Tibial nerve (tissue), 4 donors: ENCODE results near the gene NKTR. TPM values are rescaled to one million over a fixed set of nuclear protein-coding genes. Genes with fewer than 3 reads are reported as not detected.

Experiments used
- DNase-seq, 2 donors: peaks; one replicate each; pipeline ENCODE4 v3.0.0-alpha.2; 2019; ENCODE audit warnings: low spot score in 2 of 2
- H3K27ac ChIP-seq, 4 donors: fragments of 200-600 bp; sonication (generic) in 3 of 4; one replicate each; pipeline ENCODE4 v1.5.1; 2017 to 2019; ENCODE audit warnings: mild to moderate bottlenecking in 1 of 4
- H3K27me3 ChIP-seq, 2 donors: fragments of 200-600 bp; sonication (generic) in 1 of 2; one replicate each; pipeline versions ENCODE4 v1.5.1 to v1.6.0; 2017 to 2019
- H3K36me3 ChIP-seq, 3 donors: fragments of 200-600 bp; sonication (generic); one replicate each; pipeline ENCODE4 v1.5.1; 2018 to 2019
- H3K4me1 ChIP-seq, 4 donors: fragments of 200-600 bp; sonication (generic) in 3 of 4; one replicate each; pipeline ENCODE4 v1.5.1; 2017 to 2019
- H3K4me3 ChIP-seq, 4 donors: fragments of 200-600 bp; sonication (generic) in 3 of 4; one replicate each; pipeline ENCODE4 v1.5.1; 2017 to 2019; ENCODE audit warnings: mild to moderate bottlenecking in 1 of 4, moderate library complexity in 1 of 4
- H3K9me3 ChIP-seq, 4 donors: fragments of 200-600 bp; sonication (generic) in 3 of 4; one replicate each; pipeline ENCODE4 v1.5.1; 2017 to 2019
- EP300 ChIP-seq, 2 donors: sonication (generic); formaldehyde crosslinking; IDR thresholded peaks; one replicate each; pipeline ENCODE4 v1.6.1; 2017; ENCODE audit warnings: antibody characterized with exemption in 2 of 2, mild to moderate bottlenecking in 1 of 2
- POLR2A ChIP-seq, 2 donors: fragments of 450-650 bp; IDR thresholded peaks; one replicate each; pipeline ENCODE4 v1.6.1; 2017; ENCODE audit warnings: antibody characterized with exemption in 2 of 2, mild to moderate bottlenecking in 2 of 2, moderate library complexity in 2 of 2
- WGBS, 2 donors: methylation state at CpG; one replicate each; pipeline ENCODE4 v1.1.5; 2018; 5-methylcytosine and 5-hydroxymethylcytosine counted together
- total RNA-seq, 4 donors: library from RNA; depleted of rRNA; stranded (reverse); fragments of >200 nt; gene quantifications; one replicate each; pipeline ENCODE4 v1.1.0, GENCODE V29; 2016
- TF ChIP-seq, protein P1 (sequence below), 5 experiments: fragments of 200-600 bp in 3 of 5; fragments of 450-650 bp in 2 of 5; sonication (generic) in 3 of 5; IDR thresholded peaks; one replicate each; pipeline ENCODE4 v1.5.1; 2016 to 2019; ENCODE audit warnings: antibody characterized with exemption in 5 of 5, mild to moderate bottlenecking in 3 of 5, moderate library complexity in 2 of 5

Gene NKTR
- total RNA-seq, 4 donors from 2014 or later: 122 to 175 (median 146) TPM

DNA sequence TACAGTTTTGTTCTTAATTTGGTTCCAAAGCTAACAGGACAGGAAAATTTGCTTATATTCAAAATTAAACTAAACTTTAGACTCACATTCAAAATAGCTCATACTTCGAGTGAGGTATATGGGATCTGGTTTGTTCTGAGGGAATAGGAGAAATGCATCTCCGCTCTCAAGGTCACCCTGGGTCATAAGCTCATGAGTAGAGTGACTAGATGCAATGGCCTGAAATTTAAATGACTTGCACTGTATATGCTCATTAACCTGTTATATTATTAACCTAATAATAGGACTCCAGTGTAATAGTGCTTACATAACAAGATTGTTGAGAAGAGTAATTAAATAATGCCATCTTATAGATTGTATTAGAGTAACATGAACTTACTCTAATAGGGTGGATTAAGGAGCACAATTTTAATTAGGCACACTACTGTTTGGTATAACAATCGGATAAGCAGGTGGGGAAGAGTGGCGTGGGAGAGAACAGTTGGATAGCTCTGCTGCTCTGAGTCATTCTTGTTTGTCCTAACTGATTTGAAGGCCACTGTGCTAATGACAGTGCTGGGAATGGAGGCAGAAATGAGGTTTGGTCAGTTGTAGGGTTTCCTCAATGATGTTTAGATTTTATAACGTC, 5.2 kb downstream of the NKTR start:
- no peak for DNase-seq
- Histone ChIP-seq H3K36me3 (peaks cover 0 to 37% (median 0%) of the 10 kb centered on the region in 3 donors), H3K27me3 (no peaks in the 10 kb centered on the region), H3K27ac (peak overlapping the region in 2 of 4 donors; percentile 21 to 50), H3K9me3 (no peaks in the 10 kb centered on the region), H3K4me1 (peaks cover 3 to 56% (median 28%) of the 10 kb centered on the region in 4 donors), H3K4me3 (no peak overlapping the region)
- TF ChIP-seq POLR2A (IDR thresholded peaks at IDR 0.05): no peak
- TF ChIP-seq EP300 (IDR thresholded peaks at IDR 0.05): no peak
- TF ChIP-seq, protein P1, sequence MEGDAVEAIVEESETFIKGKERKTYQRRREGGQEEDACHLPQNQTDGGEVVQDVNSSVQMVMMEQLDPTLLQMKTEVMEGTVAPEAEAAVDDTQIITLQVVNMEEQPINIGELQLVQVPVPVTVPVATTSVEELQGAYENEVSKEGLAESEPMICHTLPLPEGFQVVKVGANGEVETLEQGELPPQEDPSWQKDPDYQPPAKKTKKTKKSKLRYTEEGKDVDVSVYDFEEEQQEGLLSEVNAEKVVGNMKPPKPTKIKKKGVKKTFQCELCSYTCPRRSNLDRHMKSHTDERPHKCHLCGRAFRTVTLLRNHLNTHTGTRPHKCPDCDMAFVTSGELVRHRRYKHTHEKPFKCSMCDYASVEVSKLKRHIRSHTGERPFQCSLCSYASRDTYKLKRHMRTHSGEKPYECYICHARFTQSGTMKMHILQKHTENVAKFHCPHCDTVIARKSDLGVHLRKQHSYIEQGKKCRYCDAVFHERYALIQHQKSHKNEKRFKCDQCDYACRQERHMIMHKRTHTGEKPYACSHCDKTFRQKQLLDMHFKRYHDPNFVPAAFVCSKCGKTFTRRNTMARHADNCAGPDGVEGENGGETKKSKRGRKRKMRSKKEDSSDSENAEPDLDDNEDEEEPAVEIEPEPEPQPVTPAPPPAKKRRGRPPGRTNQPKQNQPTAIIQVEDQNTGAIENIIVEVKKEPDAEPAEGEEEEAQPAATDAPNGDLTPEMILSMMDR (IDR thresholded peaks at IDR 0.05): no peak
- WGBS, 2 donors: 60 to 77% methylated on average over 5 of the region's 5 CpGs

DNA sequence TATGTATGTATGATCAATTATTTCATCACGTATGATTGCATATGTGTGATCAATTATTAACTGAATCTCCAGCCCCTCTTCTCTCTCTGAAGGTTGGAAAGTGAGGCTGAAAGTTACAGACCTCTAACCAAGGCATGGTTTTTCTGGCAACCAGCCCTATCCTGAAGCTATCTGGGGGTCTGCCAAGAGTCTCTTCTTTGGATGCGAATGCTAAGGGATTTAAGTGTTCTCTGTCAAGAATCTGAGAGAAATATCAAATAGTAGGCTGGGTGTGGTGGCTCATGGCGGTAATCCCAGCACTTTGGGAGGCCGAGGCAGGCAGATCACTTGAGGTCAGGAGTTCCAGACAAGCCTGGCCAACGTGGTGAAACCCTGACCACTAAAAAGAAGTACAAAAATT, 8.1 kb downstream of the NKTR start:
- H3K27me3 ChIP-seq: no peaks in the 10 kb centered on the region
- WGBS, 2 donors: 43 to 57% methylated on average over 5 of the region's 5 CpGs
- H3K27ac ChIP-seq: peak overlapping the region in 1 of 4 donors; percentile 36
- DNase-seq: no peak
- H3K4me1 ChIP-seq: peaks cover 0 to 67% (median 27%) of the 10 kb centered on the region in 4 donors
- H3K9me3 ChIP-seq: no peaks in the 10 kb centered on the region
- no peak overlapping the region for H3K4me3 ChIP-seq
- peaks cover 0 to 47% (median 0%) of the 10 kb centered on the region in 3 donors for H3K36me3 ChIP-seq
- no peak for TF ChIP-seq POLR2A (IDR thresholded peaks at IDR 0.05)
- TF ChIP-seq, protein P1 (IDR thresholded peaks at IDR 0.05): no peak
- TF ChIP-seq EP300 (IDR thresholded peaks at IDR 0.05): no peak

DNA sequence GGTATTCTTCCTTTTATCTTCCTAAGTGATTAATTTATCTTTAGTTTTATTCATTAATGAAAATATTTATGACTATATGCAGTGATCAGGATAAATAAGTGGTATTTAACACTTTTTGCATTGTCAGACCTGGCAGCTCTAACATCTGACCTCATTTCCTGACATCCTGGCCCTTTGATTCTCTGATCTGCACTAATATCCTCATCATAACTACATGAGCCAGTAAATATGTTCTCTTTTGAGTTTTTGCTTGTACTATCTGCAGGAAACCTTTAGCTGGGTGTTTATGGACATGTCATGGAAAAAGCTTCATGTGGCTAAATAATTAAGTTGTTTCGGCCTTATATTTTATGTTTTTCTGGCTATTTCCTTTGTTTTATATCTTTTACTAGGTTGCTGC, 10.5 kb downstream of the NKTR start:
- 69 to 80% methylated on average over 1 of the region's 1 CpG for WGBS, 2 donors
- no peak for DNase-seq
- no peak overlapping the region for H3K4me3 ChIP-seq
- TF ChIP-seq EP300 (IDR thresholded peaks at IDR 0.05) (no peak), POLR2A (IDR thresholded peaks at IDR 0.05) (no peak)
- TF ChIP-seq, protein P1 (IDR thresholded peaks at IDR 0.05): no peak
- H3K9me3 ChIP-seq: no peaks in the 10 kb centered on the region
- H3K27ac ChIP-seq: peak overlapping the region; percentile 2 to 74 (median 47)
- peaks cover 0 to 70% (median 23%) of the 10 kb centered on the region in 4 donors for H3K4me1 ChIP-seq
- no peaks in the 10 kb centered on the region for H3K27me3 ChIP-seq
- peaks cover 0 to 35% (median 0%) of the 10 kb centered on the region in 3 donors for H3K36me3 ChIP-seq

DNA sequence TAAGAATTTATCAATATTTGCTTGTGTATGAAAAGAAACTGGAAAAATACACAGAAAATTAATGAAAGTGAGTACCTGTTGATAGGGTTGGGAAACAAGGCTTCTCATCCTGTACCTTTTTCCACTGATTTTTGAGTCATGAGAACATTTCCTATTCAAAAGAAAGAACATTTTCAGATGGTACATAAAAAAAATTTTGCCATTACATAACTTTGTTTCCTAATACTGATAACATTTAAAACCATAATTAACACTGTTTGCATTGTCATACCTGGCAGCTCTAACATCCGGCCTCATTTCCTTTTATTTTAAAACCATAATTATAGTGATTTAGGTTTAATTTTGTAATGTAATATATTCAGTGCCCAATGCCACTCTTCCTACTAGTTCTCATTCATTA, 11.7 kb downstream of the NKTR start:
- DNase-seq: no peak
- Histone ChIP-seq H3K36me3 (peaks cover 0 to 27% (median 0%) of the 10 kb centered on the region in 3 donors), H3K27ac (peak overlapping the region in 3 of 4 donors; percentile 0 to 74 (median 41)), H3K4me1 (peaks cover 0 to 74% (median 20%) of the 10 kb centered on the region in 4 donors), H3K9me3 (no peaks in the 10 kb centered on the region), H3K27me3 (no peaks in the 10 kb centered on the region), H3K4me3 (no peak overlapping the region)
- 76 to 82% methylated on average over 1 of the region's 1 CpG for WGBS, 2 donors
- TF ChIP-seq EP300 (IDR thresholded peaks at IDR 0.05): no peak
- TF ChIP-seq POLR2A (IDR thresholded peaks at IDR 0.05): no peak
- TF ChIP-seq, protein P1 (IDR thresholded peaks at IDR 0.05): no peak

DNA sequence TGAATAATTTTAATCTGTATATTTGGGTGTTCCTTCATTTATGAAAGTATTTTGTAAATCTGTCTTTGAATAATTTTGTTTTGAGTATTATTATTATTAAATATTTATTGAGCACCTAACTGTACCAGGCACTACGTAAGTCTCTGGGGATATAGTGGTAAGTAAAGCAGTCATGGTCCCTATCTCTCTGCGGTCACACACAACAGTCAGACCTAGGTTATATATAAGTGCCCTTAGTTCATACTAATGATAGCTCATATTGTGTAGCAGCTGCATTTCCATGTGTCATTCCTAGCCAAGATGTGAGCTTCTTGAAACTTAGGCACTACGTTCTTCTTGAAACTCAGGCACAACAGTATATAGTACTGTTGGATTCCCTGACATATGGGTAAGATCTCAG, 12.4 kb downstream of the NKTR start:
- Histone ChIP-seq H3K27ac (peak overlapping the region in 2 of 4 donors; percentile 31 to 74), H3K9me3 (no peaks in the 10 kb centered on the region), H3K4me3 (no peak overlapping the region), H3K4me1 (peaks cover 0 to 74% (median 20%) of the 10 kb centered on the region in 4 donors), H3K36me3 (peaks cover 0 to 27% (median 0%) of the 10 kb centered on the region in 3 donors), H3K27me3 (no peaks in the 10 kb centered on the region)
- WGBS, 2 donors: 85 to 90% methylated on average over 3 of the region's 3 CpGs
- TF ChIP-seq POLR2A (IDR thresholded peaks at IDR 0.05) (no peak), EP300 (IDR thresholded peaks at IDR 0.05) (no peak)
- TF ChIP-seq, protein P1 (IDR thresholded peaks at IDR 0.05): no peak
- no peak for DNase-seq
